DOHH2 (cell line): Measurements from ENCODE around the gene RNF213.

Experiments used
- H3F3A ChIP-seq: fragments of 200-600 bp; sonication (generic), shearing (Covaris generic); 2 replicates; pipeline ENCODE4 v1.6.0; 2016; ENCODE audit warnings: antibody characterized with exemption, mild to moderate bottlenecking; ENCODE audit not compliant: control insufficient read depth, insufficient read depth
- H3K27ac ChIP-seq: fragments of 200-600 bp; sonication (generic); 2 replicates; pipeline ENCODE4 v1.5.1; 2014; ENCODE audit warnings: low read depth, mild to moderate bottlenecking, low read length, moderate library complexity
- H3K27me3 ChIP-seq: fragments of 200-600 bp; sonication (generic); 2 replicates; pipeline ENCODE4 v1.6.1; 2014; ENCODE audit warnings: mild to moderate bottlenecking, low read length, mixed read lengths; ENCODE audit not compliant: control insufficient read depth
- H3K36me3 ChIP-seq: fragments of 200-600 bp; sonication (generic); 2 replicates; pipeline ENCODE4 v1.6.1; 2014; ENCODE audit warnings: mild to moderate bottlenecking, low read length, moderate library complexity, mixed read lengths; ENCODE audit not compliant: control insufficient read depth
- H3K4me1 ChIP-seq: fragments of 200-600 bp; sonication (generic); 2 replicates; pipeline ENCODE4 v1.6.1; 2014; ENCODE audit warnings: mild to moderate bottlenecking, low read length, mixed read lengths; ENCODE audit not compliant: control insufficient read depth
- H3K4me2 ChIP-seq: fragments of 200-600 bp; sonication (generic); 2 replicates; pipeline ENCODE4 v1.6.0; 2014; ENCODE audit warnings: mild to moderate bottlenecking, low read length, moderate library complexity
- H3K4me3 ChIP-seq: fragments of 200-600 bp; sonication (generic); 2 replicates; pipeline ENCODE4 v1.5.1; 2014; ENCODE audit warnings: mild to moderate bottlenecking, low read length, mixed read lengths
- H3K79me2 ChIP-seq: fragments of 200-600 bp; sonication (generic); 2 replicates; pipeline ENCODE4 v1.6.1; 2014; ENCODE audit warnings: mild to moderate bottlenecking, low read length, mixed read lengths; ENCODE audit not compliant: control insufficient read depth
- H3K9me2 ChIP-seq: fragments of 200-600 bp; sonication (generic); replicated peaks from 2 replicates; pipeline ENCODE4 v1.6.1; 2014; ENCODE audit warnings: mild to moderate bottlenecking, low read length, mixed read lengths; ENCODE audit not compliant: control insufficient read depth
- H3K9me3 ChIP-seq: fragments of 200-600 bp; sonication (generic); 2 replicates; pipeline ENCODE4 v1.6.1; 2014; ENCODE audit warnings: antibody characterized with exemption, low read length, mixed read lengths; ENCODE audit not compliant: control insufficient read depth, insufficient read depth
- H4K20me1 ChIP-seq: fragments of 200-600 bp; sonication (generic); 2 replicates; pipeline ENCODE4 v1.6.0; 2014; ENCODE audit warnings: low read depth, mild to moderate bottlenecking, antibody characterized with exemption, low read length, moderate library complexity; ENCODE audit not compliant: control insufficient read depth, insufficient read depth
- CTCF ChIP-seq: fragments of 200-600 bp; sonication (generic); IDR thresholded peaks from one replicate; pipeline ENCODE4 v1.5.1; 2014; ENCODE audit warnings: antibody characterized with exemption, mild to moderate bottlenecking, low read depth, low read length; ENCODE audit not compliant: poor library complexity, severe bottlenecking
- EZH2phosphoT487 ChIP-seq: fragments of 200-600 bp; sonication (generic); IDR thresholded peaks from 2 replicates; pipeline ENCODE4 v1.6.1; 2017; ENCODE audit warnings: borderline replicate concordance, mild to moderate bottlenecking, antibody characterized with exemption, low read length, moderate library complexity, mixed read lengths

The RNF213 gene

GRCh38 chr17:80317706-80317980, 57.0 kb downstream of the RNF213 start:
- Histone ChIP-seq H3K9me2 (no peaks in the 10 kb centered on the region), H3K79me2 (no peaks in the 10 kb centered on the region), H3K9me3 (peaks cover 5% of the 10 kb centered on the region; the same call in 1 of the 2 replicates), H3K4me2 (no peak overlapping the region), H3K27ac (no peak overlapping the region), H3K4me1 (no peaks in the 10 kb centered on the region), H3K4me3 (no peak overlapping the region), H3F3A (no peaks in the 10 kb centered on the region), H3K36me3 (no peaks in the 10 kb centered on the region), H3K27me3 (no peaks in the 10 kb centered on the region), H4K20me1 (no peaks in the 10 kb centered on the region)
- no peak for TF ChIP-seq EZH2phosphoT487
- no peak for TF ChIP-seq CTCF

- no peaks in the 10 kb centered on the region for H4K20me1 ChIP-seq
- TF ChIP-seq EZH2phosphoT487 (no peak), CTCF (no peak)
- no peak overlapping the region for H3K4me3 ChIP-seq
- no peaks in the 10 kb centered on the region for H3F3A ChIP-seq
- H3K9me2 ChIP-seq: no peaks in the 10 kb centered on the region
- H3K27ac ChIP-seq: no peak overlapping the region
- H3K4me2 ChIP-seq: no peak overlapping the region
- no peaks in the 10 kb centered on the region for H3K79me2 ChIP-seq
- H3K4me1 ChIP-seq: no peaks in the 10 kb centered on the region
- H3K9me3 ChIP-seq: peaks cover 4% of the 10 kb centered on the region; the same call in 1 of the 2 replicates
- H3K36me3 ChIP-seq: no peaks in the 10 kb centered on the region
- no peaks in the 10 kb centered on the region for H3K27me3 ChIP-seq
Measured at GRCh38 chr17:80318166-80318565, 57.5 kb downstream of the RNF213 start.

GRCh38 chr17:80319262-80319998, 58.8 kb downstream of the RNF213 start:
- no peaks in the 10 kb centered on the region for H3K36me3 ChIP-seq
- H3K27ac ChIP-seq: no peak overlapping the region
- no peaks in the 10 kb centered on the region for H4K20me1 ChIP-seq

More at GRCh38 chr17:80319262-80319998, 58.8 kb downstream of the RNF213 start:
- no peak overlapping the region for H3K4me2 ChIP-seq
- no peak overlapping the region for H3K4me3 ChIP-seq
- H3K9me3 ChIP-seq: no peaks in the 10 kb centered on the region
- no peaks in the 10 kb centered on the region for H3K79me2 ChIP-seq
- H3K9me2 ChIP-seq: no peaks in the 10 kb centered on the region
- TF ChIP-seq CTCF (no peak), EZH2phosphoT487 (no peak)
- no peaks in the 10 kb centered on the region for H3F3A ChIP-seq
- H3K4me1 ChIP-seq: no peaks in the 10 kb centered on the region
- H3K27me3 ChIP-seq: no peaks in the 10 kb centered on the region
